Bronchus fibroblast of lung (primary cell): ENCODE results near the gene VASH1. TPM values are rescaled to one million over a fixed set of nuclear protein-coding genes. Genes with fewer than 3 reads are reported as not detected.

Experiments
- total RNA-seq: library from RNA; depleted of rRNA; stranded (reverse); fragments of >200 nt; gene quantifications from 2 replicates; pipeline ENCODE4 v1.2.3, GENCODE V29; 2015

Gene VASH1
- total RNA-seq = 3.1 and 4.0 TPM in 2 replicates

DNA sequence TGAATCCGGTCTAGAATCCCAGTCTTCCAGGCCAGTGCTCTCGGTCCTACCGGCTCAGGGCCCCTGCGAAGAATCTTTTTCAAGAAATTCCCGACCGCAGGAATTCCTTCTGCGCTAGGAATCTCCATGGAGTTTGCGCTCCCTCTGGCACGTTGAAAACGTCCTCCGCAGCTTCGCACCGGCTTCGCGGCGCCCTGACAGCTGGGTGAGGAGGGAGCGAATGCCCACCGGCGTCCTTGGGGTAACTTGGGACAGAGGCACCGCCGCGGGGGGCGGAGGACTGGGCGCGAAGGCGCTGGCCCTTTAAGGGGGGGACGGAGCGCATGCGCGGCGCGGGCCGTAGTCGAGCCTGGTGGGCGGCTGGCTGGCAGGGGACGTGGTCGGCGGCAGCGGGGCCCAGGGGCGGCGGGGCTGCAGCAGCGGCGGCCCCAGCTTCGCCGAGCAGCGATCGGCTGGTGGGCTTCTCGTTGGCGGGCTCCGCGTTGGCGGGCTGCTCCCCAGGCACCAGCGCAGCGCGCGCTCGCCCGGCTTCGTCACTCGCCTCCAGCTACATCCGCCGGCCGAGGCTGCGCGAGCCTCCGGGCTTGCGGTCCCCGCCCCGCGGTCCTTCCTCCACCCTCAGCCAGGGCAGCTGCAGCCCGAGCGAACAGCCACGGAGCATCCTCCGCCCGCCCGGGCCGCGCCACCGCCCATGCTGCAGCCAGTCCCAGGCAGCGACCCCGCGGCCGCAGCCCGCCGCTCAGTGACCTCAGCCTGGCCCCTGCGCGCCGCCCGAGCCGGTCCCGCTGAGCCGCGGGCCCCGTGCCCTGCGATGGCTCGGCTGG lies at the start of gene VASH1:
Gene VASH1 (plus strand): TSS at position 333 of the 824 bp plus-strand sequence. CDS start 1,354 bp downstream, outside the sequence.

DNA sequence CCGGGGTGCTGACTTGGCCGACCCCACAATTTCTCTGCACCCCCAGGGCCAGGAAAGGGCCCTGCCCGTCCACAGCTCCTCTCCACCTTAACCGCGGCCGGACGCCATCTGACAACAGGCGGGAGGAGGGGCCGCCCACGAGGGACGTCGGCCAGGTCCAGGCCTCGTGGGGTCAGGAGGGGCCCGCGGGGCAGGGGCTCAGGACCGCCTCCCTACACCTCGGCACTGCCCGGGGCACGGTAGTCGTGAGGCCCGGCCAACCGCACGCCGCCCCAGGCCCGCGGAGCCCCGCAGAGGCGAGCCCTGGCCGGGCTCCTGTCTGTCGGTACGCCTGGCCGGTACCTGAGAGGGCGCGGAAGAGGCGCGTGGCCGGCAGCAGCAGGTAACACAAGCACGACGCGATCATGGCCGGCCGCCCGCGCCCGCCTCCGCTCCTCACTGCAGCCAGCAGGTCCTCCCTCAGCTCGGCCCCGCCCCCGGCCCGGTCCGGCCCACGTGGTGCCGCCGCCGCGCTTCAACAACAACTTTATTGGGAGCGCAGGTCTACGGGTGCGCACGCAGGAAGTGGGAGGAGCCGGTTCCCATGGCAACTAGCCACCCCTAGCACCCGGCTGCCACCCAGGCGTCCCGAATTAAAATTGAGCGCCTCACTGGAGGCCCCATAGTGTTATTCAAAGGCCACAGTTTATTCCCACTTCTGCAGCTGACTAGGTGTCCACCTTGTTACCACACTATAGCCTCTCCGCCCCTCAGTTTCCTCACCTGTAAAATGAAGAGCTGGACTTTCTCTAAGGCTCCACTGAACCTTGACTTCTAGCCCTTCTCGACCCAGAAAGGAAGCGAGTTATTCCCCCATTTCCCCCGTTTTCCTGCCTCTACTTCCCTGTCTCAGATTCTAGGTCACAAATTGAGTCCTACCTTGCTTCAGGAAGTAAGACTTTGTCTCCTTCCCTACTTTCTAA lies 51.4 kb downstream of the VASH1 start, which contains the start of gene ANGEL1:
Gene ANGEL1 (minus strand): TSS at position 461 of the 962 bp plus-strand sequence. CDS start 55 bp downstream, at position 406.

DNA sequence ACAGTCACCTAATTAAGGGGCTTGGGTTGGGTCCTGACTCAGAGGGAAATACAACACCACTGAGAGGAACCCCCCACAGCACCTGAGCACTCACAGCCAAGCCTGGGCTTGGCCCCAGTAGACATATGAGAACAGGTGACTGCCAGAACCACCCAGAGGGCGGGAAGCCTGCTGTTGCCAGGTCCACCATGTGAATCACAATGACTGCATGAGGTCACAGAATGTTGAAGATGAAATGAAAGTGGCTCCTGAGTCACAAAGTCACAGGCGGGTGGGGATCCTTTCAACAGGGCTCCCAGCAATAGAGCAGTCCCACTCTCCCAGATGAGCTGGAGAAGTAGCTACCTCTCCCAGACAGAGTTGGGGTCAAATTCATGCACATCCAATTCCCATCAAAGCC lies 64.9 kb downstream of the VASH1 start, which contains the start of gene LRRC74A:
Gene LRRC74A (plus strand): TSS at position 287 of the 400 bp plus-strand sequence. CDS start 290 bp downstream, outside the sequence.

Other genes with a start within 250 kb of the VASH1 start
- 5.9 and 11.3 TPM in 2 replicates for gene ANGEL1, start 51.4 kb downstream of the VASH1 start, total RNA-seq
- not detected in 2 replicates for gene LRRC74A, start 64.9 kb downstream of the VASH1 start, total RNA-seq